Neuronal stem cell (in vitro differentiated cells): ENCODE data around the gene ZNF407.

Experiments used
- DNase-seq: peaks from one replicate; pipeline ENCODE4 v3.0.0-alpha.2; 2013; ENCODE audit warnings: low spot score
- H2AFZ ChIP-seq: one replicate; pipeline ENCODE4 v1.6.1; 2013; ENCODE audit warnings: mild to moderate bottlenecking, low read length, inconsistent platforms
- H2AK5ac ChIP-seq: 2 replicates; pipeline ENCODE4 v1.6.1; 2013; ENCODE audit warnings: low read depth, mild to moderate bottlenecking, inconsistent platforms, low read length, moderate library complexity, mixed read lengths
- H2BK120ac ChIP-seq: 2 replicates; pipeline ENCODE4 v1.6.1; 2013; ENCODE audit warnings: low read depth, mild to moderate bottlenecking, inconsistent platforms, low read length, moderate library complexity, mixed read lengths
- H2BK12ac ChIP-seq: one replicate; pipeline ENCODE4 v1.6.1; 2013; ENCODE audit warnings: low read length, inconsistent platforms
- H2BK15ac ChIP-seq: 2 replicates; pipeline ENCODE4 v1.6.1; 2013; ENCODE audit warnings: mild to moderate bottlenecking, low read length, inconsistent platforms, mixed read lengths
- H2BK5ac ChIP-seq: one replicate; pipeline ENCODE4 v1.6.1; 2013; ENCODE audit warnings: inconsistent platforms, mild to moderate bottlenecking, low read length, moderate library complexity
- H3K14ac ChIP-seq: one replicate; pipeline ENCODE4 v1.6.1; 2013; ENCODE audit warnings: low read length, inconsistent platforms
- H3K18ac ChIP-seq: 2 replicates; pipeline ENCODE4 v1.6.1; 2013; ENCODE audit warnings: low read length, inconsistent platforms
- H3K23ac ChIP-seq: 2 replicates; pipeline ENCODE4 v1.6.1; 2013; ENCODE audit warnings: low read depth, mild to moderate bottlenecking, mixed read lengths, low read length, inconsistent platforms; ENCODE audit not compliant: poor library complexity
- H3K27ac ChIP-seq: replicated peaks from 3 replicates; pipeline ENCODE4 v1.5.1; 2013; ENCODE audit warnings: low read length, inconsistent platforms
- H3K27me3 ChIP-seq, 3 experiments: 2 replicates each; pipeline ENCODE4 v1.6.1; 2013; ENCODE audit warnings: low read length in 3 of 3, mild to moderate bottlenecking in 2 of 3, inconsistent platforms in 1 of 3, low read depth in 1 of 3, mixed read lengths in 1 of 3, moderate library complexity in 1 of 3; ENCODE audit not compliant: control insufficient read depth in 3 of 3, insufficient read depth in 3 of 3
- H3K36me3 ChIP-seq, 2 donors: replicated peaks in 1 of 2; 2 replicates each; pipeline ENCODE4 v1.6.1; 2013; ENCODE audit warnings: low read length in 2 of 2; ENCODE audit not compliant: control insufficient read depth in 2 of 2, insufficient read depth in 2 of 2
- H3K4ac ChIP-seq: 2 replicates; pipeline ENCODE4 v1.6.1; 2013; ENCODE audit warnings: inconsistent platforms, mild to moderate bottlenecking, low read length, moderate library complexity
- H3K4me1 ChIP-seq, 2 donors: 1 replicate in 1 of 2; 2 replicates in 1 of 2; pipeline ENCODE4 v1.6.1; 2013; ENCODE audit warnings: low read length in 2 of 2, low read depth in 1 of 2; ENCODE audit not compliant: control insufficient read depth in 2 of 2, insufficient read depth in 1 of 2
- H3K4me2 ChIP-seq: one replicate; pipeline ENCODE4 v1.6.1; 2013; ENCODE audit warnings: mild to moderate bottlenecking, low read length, inconsistent platforms; ENCODE audit not compliant: insufficient read depth, poor library complexity, severe bottlenecking
- H3K4me3 ChIP-seq, 2 donors: 2 replicates each; pipeline ENCODE4 v1.5.1; 2013; ENCODE audit warnings: low read length in 2 of 2, mild to moderate bottlenecking in 2 of 2, inconsistent platforms in 1 of 2, moderate library complexity in 1 of 2
- H3K79me1 ChIP-seq: one replicate; pipeline ENCODE4 v1.6.1; 2013; ENCODE audit warnings: low read depth, mild to moderate bottlenecking, inconsistent platforms, low read length, moderate library complexity
- H3K9ac ChIP-seq: one replicate; pipeline ENCODE4 v1.6.1; 2013; ENCODE audit warnings: mild to moderate bottlenecking, low read depth, low read length, inconsistent platforms; ENCODE audit not compliant: poor library complexity
- H3K9me3 ChIP-seq, 2 donors: replicated peaks in 1 of 2; 2 replicates each; pipeline versions ENCODE3 to v1.6.1; 2013; ENCODE audit warnings: low read length in 2 of 2, mild to moderate bottlenecking in 2 of 2, inconsistent platforms in 1 of 2, low read depth in 1 of 2, mixed read lengths in 1 of 2, moderate library complexity in 1 of 2; ENCODE audit not compliant: control insufficient read depth in 2 of 2, insufficient read depth in 1 of 2
- H4K8ac ChIP-seq: one replicate; pipeline ENCODE4 v1.6.1; 2013; ENCODE audit warnings: low read depth, mild to moderate bottlenecking, inconsistent platforms, low read length, moderate library complexity
- H4K91ac ChIP-seq: one replicate; pipeline ENCODE4 v1.6.1; 2013; ENCODE audit warnings: low read length, low read depth, mild to moderate bottlenecking, inconsistent platforms; ENCODE audit not compliant: poor library complexity
- WGBS, 2 donors: extraction: QIAGEN DNeasy Blood & Tissue Kit; methylation state at CpG; one replicate each; pipeline ENCODE4 v1.1.7; 2013; ENCODE audit warnings: missing lambda C conversion rate in 2 of 2, mixed read lengths in 1 of 2; ENCODE audit not compliant: insufficient read length in 2 of 2, insufficient replicate concordance in 1 of 2; ENCODE audit errors: extremely low coverage in 2 of 2; 5-methylcytosine and 5-hydroxymethylcytosine counted together

Gene ZNF407

DNA sequence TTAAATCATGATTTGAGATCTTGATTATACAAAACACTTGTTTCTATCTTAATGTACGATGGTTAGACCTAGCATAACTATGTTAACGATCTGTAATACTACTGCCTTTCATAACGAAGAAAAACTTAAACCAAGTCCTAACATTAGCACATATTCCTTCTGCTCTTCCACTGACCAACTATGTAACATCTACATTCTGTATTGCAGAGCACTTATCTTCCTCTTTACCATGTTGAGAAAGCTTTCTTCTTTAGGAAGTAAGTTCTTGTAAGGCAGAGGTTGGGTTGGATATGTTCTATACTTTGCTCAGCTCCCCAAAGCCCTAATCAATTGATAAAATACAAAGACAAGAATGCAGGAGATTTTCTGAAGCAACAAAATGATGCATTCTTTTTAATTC is 7.9 kb upstream of the ZNF407 start:
- no peak overlapping the region for H3K9ac ChIP-seq
- H3K4me3 ChIP-seq: no peak overlapping the region
- WGBS, 2 donors: no CpG with 5 or more reads among the region's 3 CpGs
- H4K91ac ChIP-seq: no peak overlapping the region
- H3K18ac ChIP-seq: no peak overlapping the region
- no peaks in the 10 kb centered on the region for H3K79me1 ChIP-seq
- H3K23ac ChIP-seq: no peak overlapping the region
- H3K4me2 ChIP-seq: no peak overlapping the region
- H2AFZ ChIP-seq: no peak overlapping the region
- no peak overlapping the region for H2BK12ac ChIP-seq
- no peak overlapping the region for H3K14ac ChIP-seq
- no peak overlapping the region for H4K8ac ChIP-seq
- no peak overlapping the region for H3K4ac ChIP-seq
- H2BK15ac ChIP-seq: no peak overlapping the region
- no peak for DNase-seq
- H3K27ac ChIP-seq: no peak overlapping the region
- H2BK120ac ChIP-seq: no peak overlapping the region
- H3K9me3 ChIP-seq: no peaks in the 10 kb centered on the region
- no peaks in the 10 kb centered on the region for H3K27me3 ChIP-seq
- H3K36me3 ChIP-seq: peaks cover 2 to 26% of the 10 kb centered on the region in 2 donors
- H2BK5ac ChIP-seq: no peak overlapping the region
- H2AK5ac ChIP-seq: no peak overlapping the region
- no peaks in the 10 kb centered on the region for H3K4me1 ChIP-seq

DNA sequence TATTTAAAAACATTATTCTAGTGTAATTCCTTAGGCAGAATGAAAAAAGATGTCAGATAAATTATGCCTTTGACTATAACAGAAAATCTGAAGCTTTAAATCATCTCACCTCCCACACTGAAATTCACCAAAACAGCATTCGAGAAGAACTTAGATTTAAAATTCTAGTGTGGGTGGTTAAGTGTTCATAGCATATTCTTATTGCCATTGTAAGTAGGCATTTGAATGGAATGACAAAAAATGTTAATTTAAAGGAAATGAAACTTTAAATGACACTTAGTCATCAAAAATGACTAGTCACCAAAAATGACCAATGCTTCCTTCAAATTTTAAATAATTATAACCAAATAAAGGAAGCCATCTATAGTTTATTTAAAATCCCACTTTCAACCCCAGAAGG is 7.0 kb upstream of the ZNF407 start:
- H3K9ac ChIP-seq: no peak overlapping the region
- H3K4me3 ChIP-seq: no peak overlapping the region
- H3K23ac ChIP-seq: no peak overlapping the region
- no peaks in the 10 kb centered on the region for H3K27me3 ChIP-seq
- H3K4ac ChIP-seq: no peak overlapping the region
- no peak overlapping the region for H2BK12ac ChIP-seq
- H3K9me3 ChIP-seq: no peaks in the 10 kb centered on the region
- no peak overlapping the region for H3K27ac ChIP-seq
- peaks cover 4 to 34% of the 10 kb centered on the region in 2 donors for H3K36me3 ChIP-seq
- H2AK5ac ChIP-seq: no peak overlapping the region
- H4K8ac ChIP-seq: no peak overlapping the region
- no peak overlapping the region for H2BK15ac ChIP-seq
- no peak overlapping the region for H3K18ac ChIP-seq
- H4K91ac ChIP-seq: no peak overlapping the region
- H3K14ac ChIP-seq: no peak overlapping the region
- no CpG with 5 or more reads among the region's 1 CpG for WGBS, 2 donors
- H2BK120ac ChIP-seq: no peak overlapping the region
- H3K79me1 ChIP-seq: no peaks in the 10 kb centered on the region
- H3K4me2 ChIP-seq: no peak overlapping the region
- DNase-seq: no peak
- H2BK5ac ChIP-seq: no peak overlapping the region
- H2AFZ ChIP-seq: no peak overlapping the region
- H3K4me1 ChIP-seq: no peaks in the 10 kb centered on the region

DNA sequence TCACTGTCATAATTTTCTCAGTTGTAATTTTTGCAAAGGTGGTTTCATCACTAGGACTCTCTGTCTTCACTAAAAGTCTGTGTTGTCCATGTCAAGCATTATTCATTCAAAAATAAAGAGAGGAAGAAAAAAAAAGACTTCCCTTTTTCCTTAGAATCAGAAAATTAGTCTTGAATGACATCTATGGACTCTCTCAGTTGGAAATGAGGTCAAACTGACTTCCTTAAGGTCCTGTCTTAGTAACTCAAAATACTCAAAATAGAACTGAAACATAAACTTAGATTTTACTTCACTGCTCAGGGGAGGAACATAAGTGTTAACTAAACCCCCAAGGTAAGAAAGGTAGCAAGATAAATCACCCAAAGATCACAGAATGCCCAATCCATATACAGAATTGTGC is 2.2 kb upstream of the ZNF407 start:
- no peak overlapping the region for H2BK120ac ChIP-seq
- no peak overlapping the region for H2BK12ac ChIP-seq
- H3K4me2 ChIP-seq: no peak overlapping the region
- H2BK15ac ChIP-seq: no peak overlapping the region
- no peak overlapping the region for H3K18ac ChIP-seq
- H3K79me1 ChIP-seq: no peaks in the 10 kb centered on the region
- no peak overlapping the region for H3K23ac ChIP-seq
- peaks cover 0 to 2% of the 10 kb centered on the region in 2 donors for H3K4me1 ChIP-seq
- no peaks in the 10 kb centered on the region for H3K9me3 ChIP-seq
- H2BK5ac ChIP-seq: no peak overlapping the region
- H2AFZ ChIP-seq: no peak overlapping the region
- no peak overlapping the region for H3K14ac ChIP-seq
- H4K8ac ChIP-seq: no peak overlapping the region
- no peaks in the 10 kb centered on the region for H3K27me3 ChIP-seq
- no peak overlapping the region for H4K91ac ChIP-seq
- H3K4me3 ChIP-seq: no peak overlapping the region
- H3K27ac ChIP-seq: no peak overlapping the region
- H3K36me3 ChIP-seq: peaks cover 4 to 36% of the 10 kb centered on the region in 2 donors
- no peak overlapping the region for H3K9ac ChIP-seq
- no peak overlapping the region for H3K4ac ChIP-seq
- no peak for DNase-seq
- no peak overlapping the region for H2AK5ac ChIP-seq

- no peak for DNase-seq
- Histone ChIP-seq H4K91ac (no peak overlapping the region), H2BK120ac (no peak overlapping the region), H3K9ac (peak overlapping the region; percentile 82), H2AFZ (peak overlapping the region; percentile 98), H3K79me1 (peaks cover 2% of the 10 kb centered on the region), H3K4ac (no peak overlapping the region), H2BK5ac (peak overlapping the region; percentile 19), H3K27ac (peak overlapping the region; percentile 83), H2BK15ac (no peak overlapping the region), H3K4me2 (peak overlapping the region; percentile 69), H3K14ac (no peak overlapping the region), H3K36me3 (peaks cover 4 to 36% of the 10 kb centered on the region in 2 donors), H3K9me3 (no peaks in the 10 kb centered on the region), H2AK5ac (no peak overlapping the region), H3K23ac (no peak overlapping the region), H4K8ac (no peak overlapping the region), H3K4me1 (peaks cover 0 to 2% of the 10 kb centered on the region in 2 donors), H2BK12ac (no peak overlapping the region), H3K4me3 (peak overlapping the region; percentile 91 to 94), H3K27me3 (no peaks in the 10 kb centered on the region), H3K18ac (peak overlapping the region; percentile 79)
- WGBS, 2 donors: no CpG with 5 or more reads among the region's 41 CpGs
Observed at GRCh38 chr18:74597034-74597661, 522 bp upstream of the ZNF407 start.
